Activated CD4-positive, CD25-positive, alpha-beta regulatory T cell treated with anti-CD3 and anti-CD28 coated beads, Interleukin-2, amount 50 U/mL, for 16 hours (primary cell): ENCODE data around the gene NFKBIL1.

Experiments used
- DNase-seq: peaks from one replicate; pipeline ENCODE4 v3.0.0-alpha.2; 2020; ENCODE audit warnings: low read depth, low spot score

The NFKBIL1 gene

GRCh38 chr6:31534521-31535040 is 12.8 kb upstream of the NFKBIL1 start:
- no peak for DNase-seq

GRCh38 chr6:31535538-31536324 is 11.7 kb upstream of the NFKBIL1 start:
- DNase-seq, result no peak

GRCh38 chr6:31538805-31539400 is 8.5 kb upstream of the NFKBIL1 start:
- DNase-seq, result no peak

GRCh38 chr6:31540640-31541039 is 6.8 kb upstream of the NFKBIL1 start:
- DNase-seq, result no peak

GRCh38 chr6:31541059-31541657 is 6.2 kb upstream of the NFKBIL1 start:
- DNase-seq, result peak; percentile 45

GRCh38 chr6:31541658-31542521 is 5.5 kb upstream of the NFKBIL1 start, which contains the start of gene DDX39B:
DDX39B (minus strand) TSS chr6:31542003; CDS start chr6:31540532, 1,471 bp downstream.
- peak; percentile 90 for DNase-seq

- no peak for DNase-seq
Observed at GRCh38 chr6:31543639-31544038, 3.8 kb upstream of the NFKBIL1 start.

- no peak for DNase-seq
Observed at GRCh38 chr6:31544676-31545075, 2.7 kb upstream of the NFKBIL1 start.

- DNase-seq, result no peak
Observed at GRCh38 chr6:31545291-31545690, 2.1 kb upstream of the NFKBIL1 start.

- DNase-seq, result peak; percentile 74
Observed at GRCh38 chr6:31546339-31546957, 960 bp upstream of the NFKBIL1 start, which contains the start of gene ATP6V1G2. ATP6V1G2 (minus strand) TSS chr6:31546608; CDS start chr6:31546559, 49 bp downstream.

- no peak for DNase-seq
Observed at GRCh38 chr6:31547727-31548543, 527 bp downstream of the NFKBIL1 start.

- no peak for DNase-seq
Observed at GRCh38 chr6:31548544-31548873, 1.1 kb downstream of the NFKBIL1 start.

GRCh38 chr6:31551371-31551770 is 4.0 kb downstream of the NFKBIL1 start:
- peak; percentile 38 for DNase-seq

GRCh38 chr6:31556307-31556706 is 8.9 kb downstream of the NFKBIL1 start:
- no peak for DNase-seq

- DNase-seq, result no peak
Observed at GRCh38 chr6:31557443-31558317, 10.3 kb downstream of the NFKBIL1 start.

- DNase-seq, result no peak
Observed at GRCh38 chr6:31558318-31558625, 10.9 kb downstream of the NFKBIL1 start.

GRCh38 chr6:31558631-31559500 is 11.5 kb downstream of the NFKBIL1 start:
- peak; percentile 47 for DNase-seq

GRCh38 chr6:31559606-31559957 is 12.2 kb downstream of the NFKBIL1 start:
- no peak for DNase-seq
